PC-3 (cell line): ENCODE measurements around the gene FIS1. TPM values are rescaled to one million over a fixed set of nuclear protein-coding genes. Genes with fewer than 3 reads are reported as not detected.

Source experiments
- ATAC-seq: fragments of 200-7000 bp; cut with Tn5 transposase; 2 replicates; pipeline ENCODE4 v1.9.1; 2020; ENCODE audit warnings: mild to moderate bottlenecking, moderate library complexity
- BruUV-seq: library from RNA; stranded (reverse); fragments of 400-500 nt; replicated peaks from 2 replicates; lab custom pipeline; 2021; lab: Mats Ljungman, UMichigan
- CTCF ChIA-PET: fragments of 300-600 bp; sonication (Branson Sonifier 250); formaldehyde crosslinking; loops from one replicate; lab custom pipeline; 2022; ENCODE audit warnings: antibody characterized with exemption; lab: Charles Lee
- POLR2A ChIA-PET: fragments of 300-600 bp; sonication (Branson Sonifier 250); formaldehyde crosslinking; loops from one replicate; lab custom pipeline; 2022; ENCODE audit warnings: antibody characterized with exemption; ENCODE audit not compliant: unreplicated experiment; lab: Charles Lee
- DNase-seq: peaks from one replicate; pipeline ENCODE4 v3.0.0-alpha.2; 2015
- H2AFZ ChIP-seq: fragments of 300-600 bp; sonication (generic); 2 replicates; pipeline ENCODE4 v1.6.0; 2016; ENCODE audit warnings: antibody characterized with exemption, low read length
- H3F3A ChIP-seq: fragments of 300-600 bp; sonication (generic); one replicate; pipeline ENCODE4 v1.6.0; 2017; ENCODE audit warnings: antibody characterized with exemption, low read length, control low read depth, mild to moderate bottlenecking; ENCODE audit not compliant: unreplicated experiment
- H3K27ac ChIP-seq: fragments of 300-600 bp; sonication (generic); 2 replicates; pipeline ENCODE4 v1.5.1; 2016; ENCODE audit warnings: mild to moderate bottlenecking, low read length
- H3K27me3 ChIP-seq: fragments of 300-600 bp; sonication (generic); 2 replicates; pipeline ENCODE4 v1.6.1; 2016; ENCODE audit warnings: low read length, mixed read lengths
- H3K36me3 ChIP-seq: fragments of 300-600 bp; sonication (generic); 2 replicates; pipeline ENCODE4 v1.6.1; 2016; ENCODE audit warnings: low read depth, mixed run types, low read length, mixed read lengths
- H3K4me1 ChIP-seq: fragments of 300-600 bp; sonication (generic); 2 replicates; pipeline ENCODE4 v1.5.1; 2016; ENCODE audit warnings: low read length; ENCODE audit not compliant: insufficient read depth
- H3K4me2 ChIP-seq: fragments of 300-600 bp; sonication (generic); 2 replicates; pipeline ENCODE4 v1.6.0; 2016; ENCODE audit warnings: low read length
- H3K4me3 ChIP-seq: fragments of 300-600 bp; sonication (generic); 2 replicates; pipeline ENCODE4 v1.5.1; 2016; ENCODE audit warnings: mild to moderate bottlenecking, low read length, mixed read lengths
- H3K79me2 ChIP-seq: fragments of 300-600 bp; sonication (generic); 2 replicates; pipeline ENCODE4 v1.6.1; 2017; ENCODE audit warnings: low read length, mixed read lengths
- H3K9ac ChIP-seq: fragments of 300-600 bp; sonication (generic); 2 replicates; pipeline ENCODE4 v1.6.0; 2016; ENCODE audit warnings: mild to moderate bottlenecking, low read length
- H3K9me2 ChIP-seq: fragments of 300-600 bp; sonication (generic); replicated peaks from 2 replicates; pipeline ENCODE4 v1.6.1; 2016; ENCODE audit warnings: mixed run types, low read length, mixed read lengths
- H3K9me3 ChIP-seq: fragments of 300-600 bp; sonication (generic); 2 replicates; pipeline ENCODE4 v1.6.1; 2016; ENCODE audit warnings: low read length, mixed read lengths
- H4K20me1 ChIP-seq: fragments of 300-600 bp; sonication (generic); 2 replicates; pipeline ENCODE4 v1.6.1; 2016; ENCODE audit warnings: low read length, mixed read lengths
- CTCF ChIP-seq: fragments of 300-600 bp; sonication (generic); conservative IDR thresholded peaks from 2 replicates; pipeline ENCODE4 v1.5.1; 2017; ENCODE audit warnings: antibody characterized with exemption, low read depth, mild to moderate bottlenecking, low read length
- EZH2 ChIP-seq: fragments of 300-600 bp; sonication (generic); IDR thresholded peaks from one replicate; pipeline ENCODE4 v1.6.1; 2017; ENCODE audit warnings: antibody characterized with exemption, mild to moderate bottlenecking, low read length; ENCODE audit not compliant: unreplicated experiment
- EZH2phosphoT487 ChIP-seq: fragments of 300-600 bp; sonication (generic); IDR thresholded peaks from 2 replicates; pipeline ENCODE4 v1.6.1; 2018; ENCODE audit warnings: mild to moderate bottlenecking, antibody characterized with exemption, low read length, borderline replicate concordance
- intact Hi-C: fragments of 100-400 bp; cut with micrococcal nuclease; formaldehyde crosslinking; loops from 2 replicates; pipeline ENCODE4 v1.9.0; 2023
- total RNA-seq: library from RNA; depleted of rRNA; stranded (reverse); fragments of >200 nt; gene quantifications from 2 replicates; pipeline ENCODE4 v1.2.3, GENCODE V29; 2014

Gene FIS1
- total RNA-seq, 1 experiment from 2014 or later = 146 TPM

DNA sequence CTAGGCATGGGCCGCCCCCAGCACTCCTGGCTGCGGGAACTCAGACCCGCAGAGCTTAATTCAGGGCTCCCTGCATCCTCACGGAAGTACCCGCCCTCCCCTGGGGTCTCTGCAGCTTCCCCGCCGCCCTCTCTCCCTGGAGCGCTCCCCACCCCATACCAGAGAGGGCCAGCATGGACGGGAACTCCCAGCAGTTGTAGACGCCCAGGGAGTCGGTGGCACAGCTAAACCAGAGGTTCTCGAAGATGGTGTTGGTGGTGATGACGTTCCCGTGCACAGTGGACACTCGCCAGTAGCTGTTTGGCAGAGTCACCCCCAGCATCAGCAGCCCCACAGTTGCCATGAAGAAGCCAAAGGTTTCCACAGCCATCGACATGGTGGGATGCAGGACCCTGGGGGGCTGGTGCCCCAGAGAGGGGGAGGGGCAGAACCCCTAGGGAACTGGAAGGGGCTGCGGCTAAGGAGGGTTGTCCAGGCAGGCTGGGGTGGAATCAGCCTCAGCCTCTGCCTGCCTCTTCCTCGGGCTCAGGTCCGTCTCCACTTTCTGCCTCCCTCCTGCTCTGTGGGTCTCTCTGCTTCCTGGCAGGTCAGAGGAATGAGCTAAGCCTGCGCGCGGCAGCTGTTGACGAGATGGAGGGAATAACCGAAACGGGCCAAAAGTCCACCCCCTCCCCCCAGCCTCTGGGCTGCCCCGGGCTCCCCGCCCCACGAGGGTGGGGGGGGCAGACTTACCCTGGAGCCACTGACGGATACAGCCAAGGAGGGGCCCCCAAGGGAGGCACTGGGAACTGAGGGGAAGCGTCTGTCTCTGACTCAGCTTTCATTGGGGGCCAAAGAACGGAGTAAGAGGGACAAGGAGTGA lies 7.4 kb downstream of the FIS1 start, which contains the start of gene CLDN15:
TSS of gene CLDN15 (minus strand) at position 597 of the 862 bp plus-strand sequence. CDS start at position 376, 221 bp downstream.
- Histone ChIP-seq H3K9me3 (no peaks in the 10 kb centered on the region), H3K79me2 (no peaks in the 10 kb centered on the region), H3K4me2 (no peak within 1 kb of the TSS), H2AFZ (no peak within 1 kb of the TSS), H3K4me3 (no peak within 1 kb of the TSS), H3F3A (no peaks in the 10 kb centered on the region), H4K20me1 (no peaks in the 10 kb centered on the region), H3K4me1 (no peaks in the 10 kb centered on the region; the same call in 1 of the 2 replicates), H3K36me3 (no peaks in the 10 kb centered on the region), H3K9me2 (no peaks in the 10 kb centered on the region), H3K9ac (no peak within 1 kb of the TSS), H3K27ac (no peak within 1 kb of the TSS), H3K27me3 (no peaks in the 10 kb centered on the region)
- intact Hi-C loops = no loop called here
- ChIA-PET CTCF (no interaction called here), POLR2A (interaction anchor here (0.5 to 0.6 kb wide), 2 partner anchors 34 to 645 kb away, joined by 3 to 5 read pairs; no protein-coding TSS in a partner anchor)
- no peak for ATAC-seq
- TF ChIP-seq EZH2phosphoT487 = no peak
- no peak for TF ChIP-seq EZH2
- no peak for TF ChIP-seq CTCF
- DNase-seq = no peak
- BruUV-seq = no TSS peak

- Histone ChIP-seq H3K4me3 (no peak overlapping the region), H3K9me3 (no peaks in the 10 kb centered on the region), H3K36me3 (no peaks in the 10 kb centered on the region), H3K27ac (no peak overlapping the region), H3K4me2 (no peak overlapping the region), H2AFZ (no peak overlapping the region), H3K79me2 (no peaks in the 10 kb centered on the region), H4K20me1 (no peaks in the 10 kb centered on the region), H3K9me2 (no peaks in the 10 kb centered on the region), H3K27me3 (no peaks in the 10 kb centered on the region), H3F3A (no peaks in the 10 kb centered on the region), H3K9ac (no peak overlapping the region), H3K4me1 (peaks cover 8% of the 10 kb centered on the region; the same call in 1 of the 2 replicates)
- intact Hi-C loops = no loop called here
- ChIA-PET CTCF (interaction anchor here (0.6 kb wide), 1 partner anchor 71 kb away, joined by 3 read pairs; no protein-coding TSS in a partner anchor), POLR2A (no interaction called here)
- DNase-seq (no peak), ATAC-seq (no peak)
- BruUV-seq = no TSS peak
- TF ChIP-seq EZH2 = no peak
These were observed 8.5 kb downstream of the FIS1 start for GRCh38 chr7:101236292-101236835.

- no peak for ATAC-seq
- no TSS peak for BruUV-seq
- no peaks in the 10 kb centered on the region for H4K20me1 ChIP-seq
These were observed 9.4 kb downstream of the FIS1 start for GRCh38 chr7:101235522-101235921.

More at GRCh38 chr7:101235522-101235921, 9.4 kb downstream of the FIS1 start:
- no peak overlapping the region for H3K4me2 ChIP-seq
- H3K79me2 ChIP-seq = no peaks in the 10 kb centered on the region
- no peaks in the 10 kb centered on the region for H3K9me2 ChIP-seq
- no peak overlapping the region for H3K9ac ChIP-seq
- no peak for DNase-seq
- no peaks in the 10 kb centered on the region for H3K27me3 ChIP-seq
- H3K4me3 ChIP-seq = no peak overlapping the region
- peaks cover 8% of the 10 kb centered on the region; the same call in 1 of the 2 replicates for H3K4me1 ChIP-seq
- H3K36me3 ChIP-seq = no peaks in the 10 kb centered on the region
- CTCF ChIA-PET = no interaction called here
- H2AFZ ChIP-seq = no peak overlapping the region
- intact Hi-C loops = no loop called here
- no peaks in the 10 kb centered on the region for H3F3A ChIP-seq
- H3K27ac ChIP-seq = no peak overlapping the region
- POLR2A ChIA-PET = no interaction called here
- TF ChIP-seq EZH2phosphoT487 (no peak), EZH2 (no peak), CTCF (no peak)
- H3K9me3 ChIP-seq = no peaks in the 10 kb centered on the region
